Sigmoid colon (tissue), 7 donors: ENCODE results near the gene GNPDA1. TPM values are rescaled to one million over a fixed set of nuclear protein-coding genes. Genes with fewer than 3 reads are reported as not detected.

Experiments used
- DNase-seq: peaks from one replicate; pipeline ENCODE4 v3.0.0-alpha.2; 2019
- H3K27ac ChIP-seq, 4 donors: fragments of 200-600 bp; sonication (generic); one replicate each; pipeline ENCODE4 v1.5.1; 2016 to 2019; ENCODE audit warnings: mild to moderate bottlenecking in 1 of 4
- H3K27me3 ChIP-seq, 3 donors: fragments of 200-600 bp; sonication (generic); one replicate each; pipeline ENCODE4 v1.5.1; 2019; ENCODE audit warnings: mild to moderate bottlenecking in 1 of 3
- H3K36me3 ChIP-seq, 4 donors: fragments of 200-600 bp; sonication (generic); one replicate each; pipeline ENCODE4 v1.5.1; 2016 to 2019
- H3K4me1 ChIP-seq, 4 donors: fragments of 200-600 bp; sonication (generic); one replicate each; pipeline ENCODE4 v1.5.1; 2017 to 2019
- H3K4me3 ChIP-seq, 4 donors: fragments of 200-600 bp; sonication (generic); one replicate each; pipeline ENCODE4 v1.5.1; 2017 to 2019; ENCODE audit warnings: mild to moderate bottlenecking in 2 of 4, moderate library complexity in 1 of 4
- H3K9me3 ChIP-seq, 4 donors: fragments of 200-600 bp in 3 of 4; sonication (generic) in 3 of 4; one replicate each; pipeline versions ENCODE4 v1.5.1 to v1.6.1; 2013 to 2019
- EP300 ChIP-seq, 4 donors: sonication (generic); formaldehyde crosslinking; IDR thresholded peaks; one replicate each; pipeline ENCODE4 v1.6.1; 2017; ENCODE audit warnings: antibody characterized with exemption in 4 of 4
- POLR2A ChIP-seq, 2 donors: fragments of 450-650 bp; IDR thresholded peaks; one replicate each; pipeline ENCODE4 v1.6.1; 2016; ENCODE audit warnings: antibody characterized with exemption in 2 of 2, mild to moderate bottlenecking in 2 of 2, moderate library complexity in 2 of 2
- POLR2AphosphoS5 ChIP-seq, 4 donors: sonication (generic); formaldehyde crosslinking; IDR thresholded peaks; one replicate each; pipeline ENCODE4 v1.6.1; 2017; ENCODE audit warnings: antibody characterized with exemption in 4 of 4
- WGBS, 2 donors: extraction: QIAGEN DNeasy Blood & Tissue Kit; methylation state at CpG; one replicate each; pipeline ENCODE4 v1.1.7; 2013; 5-methylcytosine and 5-hydroxymethylcytosine counted together
- intact Hi-C: fragments of 100-400 bp; cut with DNase I; formaldehyde crosslinking; loops from one replicate; pipeline ENCODE4 v1.15.1; 2023
- polyA plus RNA-seq, 3 donors: library from polyadenylated mRNA; stranded (reverse); fragments of 200-250 nt; gene quantifications; one replicate each; pipeline ENCODE4 v1.2.3, GENCODE V29; 2013
- total RNA-seq, 4 donors: library from RNA; depleted of rRNA; stranded (reverse); fragments of >200 nt; gene quantifications; one replicate each; pipeline ENCODE4 v1.1.0, GENCODE V29; 2016
- TF ChIP-seq, protein P1 (sequence below), 4 experiments: fragments of 450-650 bp in 3 of 4; fragments of 200-600 bp in 1 of 4; IDR thresholded peaks; one replicate each; pipeline ENCODE4 v1.5.1; 2016 to 2019; ENCODE audit warnings: antibody characterized with exemption in 4 of 4, mild to moderate bottlenecking in 3 of 4, moderate library complexity in 2 of 4
- donor health status: healthy with polysubstance abuse.
- donor health status: Bipolar disorder and iron deficiency.
- donor health status: healthy.

The GNPDA1 gene
- total and polyA plus RNA-seq, 7 donors: 18.6 to 58.1 (median 25.4) TPM

DNA sequence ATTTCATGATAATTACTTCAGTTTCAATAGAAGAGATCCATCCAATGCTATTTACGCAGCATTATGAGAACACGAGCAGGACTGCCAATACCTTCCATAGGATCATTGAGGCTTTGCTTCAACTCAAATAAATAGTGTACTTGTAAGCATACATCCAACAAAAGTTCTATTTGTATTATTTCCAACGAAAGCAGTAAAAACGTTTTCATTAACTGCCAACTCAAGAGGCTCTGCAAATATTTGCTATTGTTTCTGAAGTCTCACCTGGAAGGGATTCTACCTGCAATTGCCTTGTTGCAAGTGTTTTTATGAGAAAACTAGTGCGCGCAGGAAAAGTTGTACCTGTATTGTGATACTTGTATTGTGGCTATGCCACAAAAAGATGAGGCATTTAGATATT, 11.0 kb upstream of the GNPDA1 start:
- Histone ChIP-seq H3K36me3 (no peaks in the 10 kb centered on the region), H3K27ac (no peak overlapping the region), H3K9me3 (no peaks in the 10 kb centered on the region), H3K27me3 (no peaks in the 10 kb centered on the region), H3K4me3 (no peak overlapping the region), H3K4me1 (peaks cover 0 to 5% (median 2%) of the 10 kb centered on the region in 4 donors)
- intact Hi-C loops: no loop called here
- DNase-seq: no peak
- 61 to 74% methylated on average over 6 of the region's 6 CpGs for WGBS, 2 donors
- TF ChIP-seq EP300 (IDR thresholded peaks at IDR 0.05): no peak
- no peak for TF ChIP-seq POLR2AphosphoS5 (IDR thresholded peaks at IDR 0.05)
- no peak for TF ChIP-seq POLR2A (IDR thresholded peaks at IDR 0.05)
- TF ChIP-seq, protein P1, sequence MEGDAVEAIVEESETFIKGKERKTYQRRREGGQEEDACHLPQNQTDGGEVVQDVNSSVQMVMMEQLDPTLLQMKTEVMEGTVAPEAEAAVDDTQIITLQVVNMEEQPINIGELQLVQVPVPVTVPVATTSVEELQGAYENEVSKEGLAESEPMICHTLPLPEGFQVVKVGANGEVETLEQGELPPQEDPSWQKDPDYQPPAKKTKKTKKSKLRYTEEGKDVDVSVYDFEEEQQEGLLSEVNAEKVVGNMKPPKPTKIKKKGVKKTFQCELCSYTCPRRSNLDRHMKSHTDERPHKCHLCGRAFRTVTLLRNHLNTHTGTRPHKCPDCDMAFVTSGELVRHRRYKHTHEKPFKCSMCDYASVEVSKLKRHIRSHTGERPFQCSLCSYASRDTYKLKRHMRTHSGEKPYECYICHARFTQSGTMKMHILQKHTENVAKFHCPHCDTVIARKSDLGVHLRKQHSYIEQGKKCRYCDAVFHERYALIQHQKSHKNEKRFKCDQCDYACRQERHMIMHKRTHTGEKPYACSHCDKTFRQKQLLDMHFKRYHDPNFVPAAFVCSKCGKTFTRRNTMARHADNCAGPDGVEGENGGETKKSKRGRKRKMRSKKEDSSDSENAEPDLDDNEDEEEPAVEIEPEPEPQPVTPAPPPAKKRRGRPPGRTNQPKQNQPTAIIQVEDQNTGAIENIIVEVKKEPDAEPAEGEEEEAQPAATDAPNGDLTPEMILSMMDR (IDR thresholded peaks at IDR 0.05): no peak

DNA sequence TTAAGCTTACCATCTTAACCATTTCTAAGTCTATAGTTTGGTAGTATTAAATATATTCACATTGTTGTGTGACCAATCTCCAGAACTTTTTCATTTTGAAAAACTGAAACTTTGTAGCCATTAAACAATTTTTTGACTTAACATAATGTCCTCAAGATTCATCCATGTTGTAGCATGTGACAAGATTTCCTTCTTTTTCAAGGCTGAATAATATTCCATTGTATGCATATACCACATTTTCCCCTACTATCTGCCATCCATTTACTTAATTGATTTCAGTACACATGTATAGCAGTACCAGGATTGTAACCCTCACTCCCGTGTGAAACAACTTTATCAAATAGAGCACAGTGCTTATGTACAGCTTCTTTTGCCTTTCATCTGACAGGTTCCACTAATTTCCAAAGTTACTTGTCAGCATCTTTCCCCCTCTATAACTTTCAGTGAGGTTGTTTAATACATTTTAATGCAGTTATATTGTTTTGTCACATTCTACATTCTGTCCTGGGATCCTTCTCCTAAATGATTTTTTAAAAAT, 7.4 kb upstream of the GNPDA1 start:
- no peaks in the 10 kb centered on the region for H3K27me3 ChIP-seq
- peaks cover 0 to 4% (median under 1%) of the 10 kb centered on the region in 4 donors for H3K4me1 ChIP-seq
- TF ChIP-seq, protein P1 (IDR thresholded peaks at IDR 0.05): no peak
- TF ChIP-seq POLR2AphosphoS5 (IDR thresholded peaks at IDR 0.05): no peak
- no peak for TF ChIP-seq EP300 (IDR thresholded peaks at IDR 0.05)
- TF ChIP-seq POLR2A (IDR thresholded peaks at IDR 0.05): no peak
- H3K27ac ChIP-seq: no peak overlapping the region
- intact Hi-C loops: no loop called here
- H3K9me3 ChIP-seq: no peaks in the 10 kb centered on the region
- H3K36me3 ChIP-seq: no peaks in the 10 kb centered on the region
- no peak overlapping the region for H3K4me3 ChIP-seq
- no peak for DNase-seq
- WGBS, 2 donors: 67 to 88% methylated on average over 1 of the region's 1 CpG

DNA sequence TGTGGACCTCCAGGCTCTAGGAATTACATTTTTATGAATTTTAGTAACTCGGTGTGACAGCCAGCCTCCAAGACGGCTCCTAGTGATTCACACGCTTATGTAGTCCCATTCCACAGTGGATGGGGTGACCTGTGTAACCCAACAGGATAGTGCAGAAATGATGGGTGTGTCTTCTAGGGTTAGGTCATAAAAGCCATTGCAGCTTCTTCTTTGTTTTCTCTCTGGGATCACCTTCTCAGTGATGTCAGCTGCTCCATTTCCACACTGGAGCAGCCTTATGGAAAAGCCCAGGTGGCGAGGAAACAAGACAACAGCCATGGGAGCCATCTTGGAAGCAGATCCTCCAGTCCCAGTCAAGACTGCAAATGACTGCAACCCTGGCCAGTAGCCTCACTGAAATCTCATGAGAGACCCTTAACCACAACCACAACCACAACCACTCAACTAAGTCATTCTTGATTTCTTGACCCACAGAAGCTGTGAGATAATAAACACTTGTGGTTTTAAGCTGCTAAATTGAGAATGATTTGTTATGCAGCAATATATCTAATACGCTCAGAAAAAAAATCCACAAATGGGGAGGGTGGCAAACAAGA, 5.1 kb upstream of the GNPDA1 start:
- no peak for TF ChIP-seq POLR2A (IDR thresholded peaks at IDR 0.05)
- no peak for TF ChIP-seq POLR2AphosphoS5 (IDR thresholded peaks at IDR 0.05)
- TF ChIP-seq EP300 (IDR thresholded peaks at IDR 0.05): no peak
- TF ChIP-seq, protein P1 (IDR thresholded peaks at IDR 0.05): no peak
- intact Hi-C loops: loop anchor here (10.0 kb wide), 1 partner anchor 337 kb away; no protein-coding TSS in a partner anchor
- Histone ChIP-seq H3K4me1 (peaks cover 0 to 18% (median 9%) of the 10 kb centered on the region in 4 donors), H3K36me3 (no peaks in the 10 kb centered on the region), H3K4me3 (no peak overlapping the region), H3K9me3 (no peaks in the 10 kb centered on the region), H3K27ac (no peak overlapping the region), H3K27me3 (no peaks in the 10 kb centered on the region)
- WGBS, 2 donors: 84% methylated on average over 5 of the region's 5 CpGs
- no peak for DNase-seq

GRCh38 chr5:142016556-142016955, 3.7 kb upstream of the GNPDA1 start:
- Histone ChIP-seq H3K9me3 (no peaks in the 10 kb centered on the region), H3K4me3 (no peak overlapping the region), H3K27ac (peak overlapping the region in 1 of 4 donors; percentile 62), H3K27me3 (no peaks in the 10 kb centered on the region), H3K36me3 (no peaks in the 10 kb centered on the region), H3K4me1 (peaks cover 0 to 26% (median 17%) of the 10 kb centered on the region in 4 donors)
- intact Hi-C loops: loop anchor here (10.0 kb wide), 1 partner anchor 338 kb away; no protein-coding TSS in a partner anchor
- 79 to 87% methylated on average over 4 of the region's 4 CpGs for WGBS, 2 donors
- TF ChIP-seq POLR2AphosphoS5 (IDR thresholded peaks at IDR 0.05) (no peak), EP300 (IDR thresholded peaks at IDR 0.05) (no peak), POLR2A (IDR thresholded peaks at IDR 0.05) (no peak)
- TF ChIP-seq, protein P1 (IDR thresholded peaks at IDR 0.05): no peak
- no peak for DNase-seq
